Upper lobe of left lung (tissue), 4 donors: Measurements from ENCODE around the gene CNTFR.

Experiments
- CTCF ChIP-seq, 6 experiments: fragments of 450-650 bp in 4 of 6; fragments of 200-600 bp in 2 of 6; sonication (generic) in 2 of 6; IDR thresholded peaks; one replicate each; pipeline ENCODE4 v1.5.1; 2016 to 2019; ENCODE audit warnings: antibody characterized with exemption in 6 of 6
- POLR2A ChIP-seq, 4 donors: fragments of 450-650 bp; IDR thresholded peaks; one replicate each; pipeline ENCODE4 v1.5.1; 2016 to 2017; ENCODE audit warnings: antibody characterized with exemption in 4 of 4, mild to moderate bottlenecking in 2 of 4
- POLR2AphosphoS5 ChIP-seq, 2 donors: sonication (generic); formaldehyde crosslinking; IDR thresholded peaks; one replicate each; pipeline ENCODE4 v1.5.1; 2017; ENCODE audit warnings: antibody characterized with exemption in 2 of 2

GRCh38 chr9:34566322-34566721 lies 23.2 kb downstream of the CNTFR start:
- no peak for TF ChIP-seq CTCF (IDR thresholded peaks at IDR 0.05)
- TF ChIP-seq POLR2A (IDR thresholded peaks at IDR 0.05): no peak
- no peak for TF ChIP-seq POLR2AphosphoS5 (IDR thresholded peaks at IDR 0.05)
